Panc1 (cell line): Measurements from ENCODE around the gene PHF5A.

Experiments
- CTCF ChIP-seq: fragments of 450-650 bp; IDR thresholded peaks from 2 replicates; pipeline ENCODE4 v1.5.1; 2017; ENCODE audit warnings: mild to moderate bottlenecking
- POLR2AphosphoS5 ChIP-seq: IDR thresholded peaks from 2 replicates; pipeline ENCODE4 v1.6.1; 2012; ENCODE audit warnings: mild to moderate bottlenecking, low read depth, low read length, moderate library complexity

GRCh38 chr22:41429951-41430332, 38.5 kb downstream of the PHF5A start:
- TF ChIP-seq CTCF = no peak
- no peak for TF ChIP-seq POLR2AphosphoS5
